AG10803 (cell line): ENCODE data around the gene NSMF.

Experiments used
- DNase-seq: peaks from one replicate; pipeline ENCODE4 v3.0.0; 2010; ENCODE audit warnings: low read depth
- H3K4me3 ChIP-seq: 2 replicates; pipeline ENCODE4 v1.5.1; 2011; ENCODE audit warnings: mild to moderate bottlenecking, low read length, control low read depth
- TF ChIP-seq, protein P1 (sequence below): conservative IDR thresholded peaks from 2 replicates; pipeline ENCODE4 v1.5.1; 2011; ENCODE audit warnings: mild to moderate bottlenecking, low read length, control low read depth, inconsistent platforms

The NSMF gene

DNA sequence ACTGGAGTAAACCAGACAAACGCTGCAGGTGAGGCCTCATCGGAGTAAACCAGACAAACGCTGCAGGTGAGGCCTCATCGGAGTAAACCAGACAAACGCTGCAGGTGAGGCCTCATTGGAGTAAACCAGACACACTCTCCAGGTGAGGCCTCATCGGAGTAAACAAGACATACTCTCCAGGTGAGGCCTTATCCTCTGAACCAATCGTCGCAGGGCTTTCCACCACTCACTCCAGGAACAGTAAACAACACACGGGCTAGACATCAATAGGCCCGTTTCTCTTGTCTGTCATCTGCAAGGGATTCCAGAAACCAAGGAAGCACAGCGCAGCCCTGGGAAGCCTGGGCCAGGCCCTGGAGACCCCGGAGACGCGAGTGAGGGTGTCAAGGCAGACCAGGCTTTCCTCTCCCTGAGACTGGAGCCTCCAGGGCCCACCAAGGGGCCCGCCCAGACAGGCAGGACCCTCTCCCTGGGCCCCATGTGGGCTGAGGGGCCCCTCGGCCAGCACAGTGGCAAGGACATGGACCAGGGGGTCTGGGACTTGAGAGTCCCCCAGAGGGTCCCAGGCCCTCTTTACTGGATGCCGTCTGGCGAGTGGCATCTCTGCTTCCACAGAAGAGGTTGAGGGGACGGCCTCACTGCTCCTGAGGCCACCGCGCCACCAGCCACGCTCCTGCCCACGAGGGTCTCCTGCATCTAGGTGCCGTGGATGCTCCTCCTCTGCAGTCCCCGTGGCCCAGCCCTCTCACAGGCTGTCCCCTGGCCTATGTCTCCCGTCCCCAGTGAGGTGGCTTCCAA, 26.4 kb upstream of the NSMF start:
- TF ChIP-seq, protein P1, sequence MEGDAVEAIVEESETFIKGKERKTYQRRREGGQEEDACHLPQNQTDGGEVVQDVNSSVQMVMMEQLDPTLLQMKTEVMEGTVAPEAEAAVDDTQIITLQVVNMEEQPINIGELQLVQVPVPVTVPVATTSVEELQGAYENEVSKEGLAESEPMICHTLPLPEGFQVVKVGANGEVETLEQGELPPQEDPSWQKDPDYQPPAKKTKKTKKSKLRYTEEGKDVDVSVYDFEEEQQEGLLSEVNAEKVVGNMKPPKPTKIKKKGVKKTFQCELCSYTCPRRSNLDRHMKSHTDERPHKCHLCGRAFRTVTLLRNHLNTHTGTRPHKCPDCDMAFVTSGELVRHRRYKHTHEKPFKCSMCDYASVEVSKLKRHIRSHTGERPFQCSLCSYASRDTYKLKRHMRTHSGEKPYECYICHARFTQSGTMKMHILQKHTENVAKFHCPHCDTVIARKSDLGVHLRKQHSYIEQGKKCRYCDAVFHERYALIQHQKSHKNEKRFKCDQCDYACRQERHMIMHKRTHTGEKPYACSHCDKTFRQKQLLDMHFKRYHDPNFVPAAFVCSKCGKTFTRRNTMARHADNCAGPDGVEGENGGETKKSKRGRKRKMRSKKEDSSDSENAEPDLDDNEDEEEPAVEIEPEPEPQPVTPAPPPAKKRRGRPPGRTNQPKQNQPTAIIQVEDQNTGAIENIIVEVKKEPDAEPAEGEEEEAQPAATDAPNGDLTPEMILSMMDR = no peak
- no peak for DNase-seq
- no peak overlapping the region for H3K4me3 ChIP-seq

DNA sequence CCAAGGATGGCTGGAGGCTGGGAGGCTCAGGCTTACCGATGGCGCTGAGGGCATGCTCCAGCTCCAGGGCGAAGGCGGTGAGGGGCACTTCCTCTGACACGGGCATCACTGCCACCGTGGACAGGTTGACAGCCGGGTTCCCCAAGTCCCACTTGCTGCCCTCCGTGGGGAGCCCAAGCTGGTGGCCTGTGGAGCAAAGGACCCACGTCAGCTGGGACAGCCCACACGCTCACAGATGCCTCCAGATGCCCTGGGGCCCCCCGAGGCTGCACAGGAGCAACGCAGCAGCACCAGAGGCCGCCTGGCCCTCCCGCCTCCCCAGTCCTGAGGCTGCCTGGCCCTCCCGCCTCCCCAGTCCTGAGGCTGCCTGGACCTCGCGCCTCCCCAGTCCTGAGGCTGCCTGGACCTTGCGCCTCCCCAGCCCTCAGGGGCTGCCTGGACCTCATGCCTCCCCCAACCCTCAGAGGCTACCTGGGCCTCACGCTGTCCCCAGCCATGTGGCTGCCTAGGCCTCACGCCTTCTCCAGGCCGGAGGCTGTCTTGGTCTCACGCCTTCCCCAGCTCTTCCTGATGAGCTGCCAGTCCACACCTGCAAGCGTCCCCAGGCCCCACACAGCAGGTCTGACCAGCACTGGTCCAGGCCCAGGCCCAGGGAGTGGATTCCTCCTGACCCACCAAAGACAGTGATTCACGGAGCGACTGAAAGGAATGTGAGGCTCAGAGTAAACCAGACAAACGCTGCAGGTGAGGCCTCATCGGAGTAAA, 25.6 kb upstream of the NSMF start:
- TF ChIP-seq, protein P1 = no peak
- H3K4me3 ChIP-seq = no peak overlapping the region
- DNase-seq = no peak

DNA sequence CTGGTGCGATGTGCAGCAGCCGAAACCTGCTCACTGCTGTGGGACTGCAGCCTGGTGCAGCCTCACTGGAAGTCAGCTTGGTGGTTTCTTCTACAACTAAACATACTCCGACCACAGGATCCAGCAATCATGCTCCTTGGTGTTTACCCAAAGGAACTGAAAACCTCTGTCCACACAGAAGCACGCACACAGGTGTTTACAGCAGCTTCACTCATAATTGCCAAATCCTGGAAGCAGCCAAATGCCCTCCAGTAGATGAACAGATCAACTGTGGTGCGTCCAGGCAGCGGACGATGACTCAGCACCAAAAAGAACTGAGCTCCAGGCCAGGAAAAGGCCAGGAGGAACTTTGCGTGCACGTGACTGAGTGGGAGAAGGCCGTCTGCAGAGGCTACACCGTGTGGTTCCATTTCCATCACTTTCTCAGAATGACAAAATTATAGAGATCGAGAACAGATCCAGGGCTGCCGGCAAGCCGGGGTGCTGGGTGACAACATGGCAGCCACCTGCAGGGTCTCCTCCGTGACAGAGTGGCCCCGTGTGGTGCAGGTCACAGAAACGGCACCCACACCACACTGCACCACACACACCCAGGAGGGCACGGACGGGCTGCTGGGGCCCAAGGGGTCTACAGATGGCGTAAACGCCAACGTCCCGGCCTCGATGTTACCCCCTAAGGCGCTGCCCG, 23.1 kb upstream of the NSMF start:
- H3K4me3 ChIP-seq = no peak overlapping the region
- TF ChIP-seq, protein P1 = no peak
- peak; percentile 40 for DNase-seq

DNA sequence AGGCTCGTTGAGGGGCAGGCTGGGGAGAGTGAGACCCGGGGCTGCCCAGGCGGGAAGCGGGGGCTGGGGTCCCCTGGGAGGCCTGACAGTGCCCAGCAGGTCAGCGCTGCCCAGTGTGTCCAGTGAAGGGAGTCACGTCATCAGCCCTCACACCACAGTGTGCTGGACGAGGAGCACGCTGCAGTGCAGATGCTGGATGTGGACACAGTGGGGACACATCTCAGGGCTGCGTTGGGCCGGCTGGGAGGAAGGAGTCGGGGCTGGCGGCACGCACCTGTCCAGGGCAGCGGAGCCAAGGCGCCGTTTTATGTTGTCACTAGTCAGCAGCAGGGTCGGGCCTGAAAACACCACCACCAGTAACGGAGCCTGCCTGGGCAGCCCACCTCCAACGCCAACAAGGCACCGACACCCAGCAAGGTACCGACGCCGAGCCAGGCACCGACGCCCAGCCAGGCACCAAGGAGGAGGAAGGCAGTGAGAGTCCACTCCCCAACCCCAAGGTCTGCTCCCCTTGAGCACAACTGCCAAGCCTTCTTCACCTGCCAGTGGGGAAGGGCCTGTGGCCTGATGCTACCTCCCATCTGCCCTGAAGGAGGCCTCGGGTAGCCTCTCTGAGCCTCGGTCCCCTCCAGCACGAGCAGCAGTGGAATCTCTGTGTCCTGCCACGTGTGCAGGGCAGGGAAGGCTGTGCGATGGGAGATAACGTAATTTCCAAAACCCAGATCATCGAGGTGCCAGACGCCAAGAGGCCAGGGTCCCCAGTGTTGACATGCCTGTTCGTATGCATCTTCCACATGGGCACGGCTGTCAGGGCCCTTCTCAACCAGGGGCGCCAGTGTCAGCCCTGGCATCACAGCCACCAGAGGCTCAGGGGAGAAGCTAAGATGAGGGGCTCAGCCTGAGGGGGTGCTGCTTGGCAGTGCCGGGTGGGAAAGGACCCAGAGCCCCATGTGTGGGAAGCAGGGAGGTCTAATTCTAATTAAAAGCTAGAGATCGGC, 21.9 kb upstream of the NSMF start:
- DNase-seq = no peak
- no peak overlapping the region for H3K4me3 ChIP-seq
- TF ChIP-seq, protein P1 = no peak

GRCh38 chr9:137479892-137480685, 21.0 kb upstream of the NSMF start:
- no peak for DNase-seq
- TF ChIP-seq, protein P1 = no peak

More at GRCh38 chr9:137479892-137480685, 21.0 kb upstream of the NSMF start:
- H3K4me3 ChIP-seq = no peak overlapping the region
